HepG2 (cell line): ENCODE measurements around the gene TMF1. TPM values are rescaled to one million over a fixed set of nuclear protein-coding genes. Genes with fewer than 3 reads are reported as not detected.

Experiments used
- AFF4 ChIP-seq: sonication (generic); formaldehyde crosslinking; IDR thresholded peaks from 2 replicates; pipeline ENCODE4 v1.4.0; 2020; ENCODE audit warnings: missing genetic modification reagents
- CREB1 ChIP-seq, 2 experiments: fragments of 450-650 bp in 1 of 2; IDR thresholded peaks; 2 replicates each; pipeline ENCODE4 v1.6.1; 2016 to 2017; ENCODE audit warnings: control low read depth in 1 of 2, mild to moderate bottlenecking in 1 of 2, missing compliant biosample characterization in 1 of 2, missing genetic modification characterization in 1 of 2
- FOXP1 ChIP-seq, 2 experiments: fragments of 450-650 bp in 1 of 2; IDR thresholded peaks; 2 replicates each; pipeline ENCODE4 v1.6.1; 2017 to 2018; ENCODE audit warnings: antibody characterized with exemption in 1 of 2
- NFRKB ChIP-seq: fragments of 450-650 bp; IDR thresholded peaks from 2 replicates; pipeline ENCODE4 v1.6.1; 2017
- TIGD3 ChIP-seq: sonication (generic); formaldehyde crosslinking; IDR thresholded peaks from 2 replicates; pipeline ENCODE4 v1.5.1; 2020; ENCODE audit warnings: mild to moderate bottlenecking, missing genetic modification reagents, borderline replicate concordance
- YY1 ChIP-seq: IDR thresholded peaks from 2 replicates; pipeline ENCODE4 v1.6.1; 2011; ENCODE audit warnings: low read length, low read depth, moderate library complexity, mild to moderate bottlenecking; ENCODE audit not compliant: insufficient read depth, insufficient replicate concordance
- ZNF160 ChIP-seq: sonication (generic); formaldehyde crosslinking; IDR thresholded peaks from 2 replicates; pipeline ENCODE4 v1.8.0; 2022; ENCODE audit warnings: mild to moderate bottlenecking, inconsistent platforms, missing genetic modification reagents
- ZNF549 ChIP-seq: sonication (generic); formaldehyde crosslinking; IDR thresholded peaks from 2 replicates; pipeline ENCODE4 v1.5.0; 2020; ENCODE audit warnings: missing genetic modification reagents
- ZNF646 ChIP-seq: sonication (generic); formaldehyde crosslinking; IDR thresholded peaks from 2 replicates; pipeline ENCODE4 v1.9.0; 2021; ENCODE audit warnings: mild to moderate bottlenecking, missing genetic modification reagents
- polyA plus RNA-seq, 8 experiments: library from polyadenylated mRNA; depleted of rRNA in 3 of 8; stranded (reverse) in 7 of 8; unstranded in 1 of 8; fragments of >200 nt; fragmentation: Illumina TruSeq in 4 of 8; extraction: Trizol in 4 of 8; gene quantifications; 2 replicates each; pipeline versions ENCODE4 v1.2.1 to v1.2.3, GENCODE V29; 2011 to 2016; ENCODE audit warnings: low read depth in 4 of 8, missing spikeins in 1 of 8, mixed read lengths in 1 of 8; ENCODE audit not compliant: insufficient read depth in 1 of 8
- total RNA-seq, 5 experiments: library from RNA; depleted of rRNA; stranded (reverse); fragments of >200 nt; fragmentation: Illumina TruSeq; extraction: Trizol; gene quantifications; 2 replicates each; pipeline ENCODE4 v1.2.3, GENCODE V29; 2016; ENCODE audit warnings: low read depth in 1 of 5
- TF ChIP-seq, protein P1 (sequence below): sonication (generic); formaldehyde crosslinking; IDR thresholded peaks from 2 replicates; pipeline ENCODE4 v1.8.0; 2022; ENCODE audit warnings: missing genetic modification reagents, mild to moderate bottlenecking, moderate library complexity, borderline replicate concordance
- TF ChIP-seq, protein P2 (sequence below): sonication (generic); formaldehyde crosslinking; IDR thresholded peaks from 2 replicates; pipeline ENCODE4 v1.8.0; 2022; ENCODE audit warnings: missing genetic modification reagents, mild to moderate bottlenecking, inconsistent platforms, borderline replicate concordance

Gene TMF1
- total and polyA plus RNA-seq, 2 of the 13 experiments (the other 11 are each of a cell fraction or from before 2014, with no cell fraction given): 12.1 to 38.4 TPM

DNA sequence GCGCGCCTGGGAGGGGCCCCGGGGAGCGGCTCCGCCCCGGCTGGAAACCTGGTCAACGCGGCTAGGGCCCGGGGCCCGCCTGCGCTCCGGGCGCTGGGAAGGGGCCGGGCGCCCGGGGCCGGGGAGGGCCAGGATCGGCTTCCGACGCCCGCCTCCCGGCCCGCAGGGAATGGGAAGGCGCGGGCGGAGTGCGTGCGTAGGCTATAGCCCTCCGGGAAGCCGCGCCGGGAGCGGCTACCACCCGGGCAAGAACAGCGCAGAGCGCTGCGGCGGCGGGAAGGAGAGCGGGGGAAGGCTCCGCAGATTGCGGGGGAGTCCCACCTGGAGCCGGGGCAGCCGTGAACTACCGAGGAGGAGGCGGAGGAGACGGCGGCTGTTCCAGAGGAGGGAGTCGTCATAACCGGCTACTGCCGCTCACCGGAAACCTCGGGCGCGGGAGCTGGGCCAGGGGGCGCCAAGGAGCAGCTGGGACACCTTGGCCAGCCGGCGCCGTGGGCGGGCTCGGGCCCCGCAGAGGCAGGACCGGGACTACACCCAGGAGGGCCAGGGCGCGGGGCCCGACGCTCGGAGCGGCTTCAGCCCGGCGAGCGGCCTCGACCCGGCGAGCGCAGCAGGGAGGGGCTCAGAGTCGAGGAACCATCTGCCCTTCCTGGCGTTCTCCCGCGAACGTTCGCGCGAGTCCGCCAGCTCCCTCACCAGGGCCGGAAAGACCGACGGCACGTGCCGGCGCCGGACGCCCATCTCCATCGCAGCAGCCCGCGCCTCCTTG is 38.7 kb downstream of the TMF1 start, which contains the start of gene EOGT (continued):
- no peak for TF ChIP-seq ZNF549 (CRISPR knock-in tag)
- 0 out of 2 replicates have a peak, but pooled peaks have one; percentile 31 for TF ChIP-seq CREB1 (IDR thresholded peaks at IDR 0.05)
- no peak for TF ChIP-seq CREB1 (CRISPR knock-in tag; IDR thresholded peaks at IDR 0.05)
- no peak for TF ChIP-seq NFRKB
- TF ChIP-seq ZNF646 (CRISPR knock-in tag): no peak; the same call in 1 of the 2 replicates
- no peak for TF ChIP-seq FOXP1 (IDR thresholded peaks at IDR 0.05)
- TF ChIP-seq FOXP1 (CRISPR knock-in tag; IDR thresholded peaks at IDR 0.05): no peak
- peak; percentile 65 for TF ChIP-seq YY1
- TF ChIP-seq, protein P1, sequence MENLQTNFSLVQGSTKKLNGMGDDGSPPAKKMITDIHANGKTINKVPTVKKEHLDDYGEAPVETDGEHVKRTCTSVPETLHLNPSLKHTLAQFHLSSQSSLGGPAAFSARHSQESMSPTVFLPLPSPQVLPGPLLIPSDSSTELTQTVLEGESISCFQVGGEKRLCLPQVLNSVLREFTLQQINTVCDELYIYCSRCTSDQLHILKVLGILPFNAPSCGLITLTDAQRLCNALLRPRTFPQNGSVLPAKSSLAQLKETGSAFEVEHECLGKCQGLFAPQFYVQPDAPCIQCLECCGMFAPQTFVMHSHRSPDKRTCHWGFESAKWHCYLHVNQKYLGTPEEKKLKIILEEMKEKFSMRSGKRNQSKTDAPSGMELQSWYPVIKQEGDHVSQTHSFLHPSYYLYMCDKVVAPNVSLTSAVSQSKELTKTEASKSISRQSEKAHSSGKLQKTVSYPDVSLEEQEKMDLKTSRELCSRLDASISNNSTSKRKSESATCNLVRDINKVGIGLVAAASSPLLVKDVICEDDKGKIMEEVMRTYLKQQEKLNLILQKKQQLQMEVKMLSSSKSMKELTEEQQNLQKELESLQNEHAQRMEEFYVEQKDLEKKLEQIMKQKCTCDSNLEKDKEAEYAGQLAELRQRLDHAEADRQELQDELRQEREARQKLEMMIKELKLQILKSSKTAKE (CRISPR knock-in tag): no peak; the same call in 1 of the 2 replicates
- no peak for TF ChIP-seq AFF4 (CRISPR knock-in tag)
- TF ChIP-seq, protein P2, sequence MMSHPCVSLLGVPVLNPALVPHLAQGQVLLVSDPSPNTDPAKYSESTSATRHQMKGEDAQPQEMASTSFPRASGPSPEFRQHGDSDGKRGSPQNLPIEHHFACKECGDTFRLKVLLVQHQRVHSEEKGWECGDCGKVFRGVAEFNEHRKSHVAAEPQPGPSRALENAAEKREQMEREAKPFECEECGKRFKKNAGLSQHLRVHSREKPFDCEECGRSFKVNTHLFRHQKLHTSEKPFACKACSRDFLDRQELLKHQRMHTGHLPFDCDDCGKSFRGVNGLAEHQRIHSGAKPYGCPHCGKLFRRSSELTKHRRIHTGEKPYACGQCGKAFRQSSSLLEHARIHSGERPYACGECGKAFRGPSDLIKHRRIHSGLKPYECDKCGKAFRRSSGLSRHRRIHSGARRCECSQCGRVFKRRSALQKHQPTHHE (CRISPR knock-in tag): peak; percentile 93
- TF ChIP-seq ZNF160 (CRISPR knock-in tag): no peak
- no peak for TF ChIP-seq TIGD3 (CRISPR knock-in tag)
